ENCODE measurements around the gene NKAIN4. TPM values are rescaled to one million over a fixed set of nuclear protein-coding genes. Genes with fewer than 3 reads are reported as not detected.

Gene NKAIN4
- total and polyA plus RNA-seq, 2 donors (not counting 1 experiment from before 2014, with no cell fraction given), result not detected

DNA sequence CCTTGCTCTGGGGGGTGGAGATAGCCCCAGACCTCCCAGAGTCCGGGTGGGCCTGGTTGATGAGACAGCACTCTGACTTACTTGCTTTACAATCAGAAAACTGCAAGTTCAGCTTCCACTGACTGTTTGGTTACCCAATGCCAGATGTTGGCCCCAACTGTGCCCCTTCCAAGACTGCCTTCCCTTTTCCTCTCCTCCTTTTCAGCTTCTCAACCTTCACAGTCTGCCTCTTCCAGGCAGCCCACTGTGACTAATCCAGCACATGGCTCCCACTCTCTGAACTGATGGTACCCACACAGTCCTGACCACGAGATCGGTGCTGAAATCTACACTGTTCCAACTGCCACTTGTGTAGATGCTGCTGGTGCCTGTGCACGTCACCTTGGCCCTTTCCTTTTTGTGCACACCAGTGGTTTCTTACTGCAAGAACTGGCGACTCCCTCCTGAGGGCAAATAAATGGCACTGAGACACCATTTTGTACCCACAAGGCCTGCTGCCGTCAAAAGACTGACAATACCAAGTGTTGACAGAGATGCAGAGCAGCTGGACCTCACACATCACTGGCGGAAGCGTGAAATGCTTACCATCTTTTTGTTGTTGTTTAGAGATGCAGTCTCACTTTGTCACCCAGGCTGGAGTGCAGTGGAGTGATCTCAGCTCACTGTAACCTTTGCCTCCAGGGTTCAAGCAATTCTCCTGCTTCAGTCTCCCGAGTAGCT lies 16.5 kb upstream of the NKAIN4 start:
- Histone ChIP-seq H3K4me1 (ENCODE audit: control insufficient read depth in 2 of 2, insufficient read depth in 2 of 2, low read length in 2 of 2) (peaks cover 13 to 16% of the 10 kb centered on the region in 2 donors), H3K36me3 (replicated peaks in 1 of 2; ENCODE audit: control extremely low read depth in 1 of 2, control insufficient read depth in 1 of 2, extremely low read depth in 1 of 2, insufficient read depth in 2 of 2, low read length in 1 of 2) (no peaks in the 10 kb centered on the region), H3K4me2 (replicated peaks; ENCODE audit: low read depth, low read length, poor library complexity, severe bottlenecking) (no peak overlapping the region), H3K27ac (ENCODE audit: low read length in 2 of 2) (no peak overlapping the region), H3K9ac (ENCODE audit: low read length) (no peak overlapping the region), H4K20me1 (ENCODE audit: control insufficient read depth, insufficient read depth, low read length, poor library complexity, severe bottlenecking) (peaks cover 21% of the 10 kb centered on the region), H3K9me3 (ENCODE audit: control extremely low read depth in 1 of 3, control insufficient read depth in 2 of 3, insufficient read depth in 1 of 3, low read length in 2 of 3) (no peaks in the 10 kb centered on the region), H2AFZ (ENCODE audit: insufficient read depth, low read depth, low read length, poor library complexity, severe bottlenecking) (no peak overlapping the region), H3K79me2 (ENCODE audit: control insufficient read depth, insufficient read depth, low read length) (peaks cover 29% of the 10 kb centered on the region), H3K27me3 (replicated peaks in 1 of 4; ENCODE audit: control extremely low read depth in 1 of 4, control insufficient read depth in 3 of 4, insufficient read depth in 4 of 4, low read length in 3 of 4) (peaks cover 0 to 3% (median 0%) of the 10 kb centered on the region in 4 experiments), H3K4me3 (ENCODE audit: control extremely low read depth in 1 of 5, extremely low read depth in 1 of 5, insufficient read depth in 1 of 5, low read depth in 2 of 5, low read length in 4 of 5) (no peak overlapping the region)
- intact Hi-C loops (cut with micrococcal nuclease), result no loop called here
- ChIA-PET POLR2A (no interaction called here), CTCF (interaction anchor here (0.6 to 2.2 kb wide), 3 partner anchors 47 to 246 kb away, joined by 3 to 8 read pairs (median 3); no protein-coding TSS in a partner anchor)
- Mint-ChIP-seq H3K4me1 (peaks cover 27% of the 10 kb centered on the region), H3K9me3 (ENCODE audit: insufficient read depth) (no peaks in the 10 kb centered on the region), H3K27ac (no peak overlapping the region), H3K27me3 (peaks cover 9% of the 10 kb centered on the region), H3K4me3 (peak overlapping the region; percentile 53)
- TF ChIP-seq EZH2 (IDR thresholded peaks at IDR 0.05; ENCODE audit: borderline replicate concordance, insufficient read depth, low read depth, low read length, poor library complexity, severe bottlenecking), result no peak
- TF ChIP-seq, protein P1, sequence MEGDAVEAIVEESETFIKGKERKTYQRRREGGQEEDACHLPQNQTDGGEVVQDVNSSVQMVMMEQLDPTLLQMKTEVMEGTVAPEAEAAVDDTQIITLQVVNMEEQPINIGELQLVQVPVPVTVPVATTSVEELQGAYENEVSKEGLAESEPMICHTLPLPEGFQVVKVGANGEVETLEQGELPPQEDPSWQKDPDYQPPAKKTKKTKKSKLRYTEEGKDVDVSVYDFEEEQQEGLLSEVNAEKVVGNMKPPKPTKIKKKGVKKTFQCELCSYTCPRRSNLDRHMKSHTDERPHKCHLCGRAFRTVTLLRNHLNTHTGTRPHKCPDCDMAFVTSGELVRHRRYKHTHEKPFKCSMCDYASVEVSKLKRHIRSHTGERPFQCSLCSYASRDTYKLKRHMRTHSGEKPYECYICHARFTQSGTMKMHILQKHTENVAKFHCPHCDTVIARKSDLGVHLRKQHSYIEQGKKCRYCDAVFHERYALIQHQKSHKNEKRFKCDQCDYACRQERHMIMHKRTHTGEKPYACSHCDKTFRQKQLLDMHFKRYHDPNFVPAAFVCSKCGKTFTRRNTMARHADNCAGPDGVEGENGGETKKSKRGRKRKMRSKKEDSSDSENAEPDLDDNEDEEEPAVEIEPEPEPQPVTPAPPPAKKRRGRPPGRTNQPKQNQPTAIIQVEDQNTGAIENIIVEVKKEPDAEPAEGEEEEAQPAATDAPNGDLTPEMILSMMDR (IDR thresholded peaks at IDR 0.05), result no peak
- WGBS (ENCODE audit: insufficient coverage), result 87% methylated on average over 8 of the region's 9 CpGs
- ATAC-seq (ENCODE audit: low read depth), result no peak
- DNase-seq, result no peak

DNA sequence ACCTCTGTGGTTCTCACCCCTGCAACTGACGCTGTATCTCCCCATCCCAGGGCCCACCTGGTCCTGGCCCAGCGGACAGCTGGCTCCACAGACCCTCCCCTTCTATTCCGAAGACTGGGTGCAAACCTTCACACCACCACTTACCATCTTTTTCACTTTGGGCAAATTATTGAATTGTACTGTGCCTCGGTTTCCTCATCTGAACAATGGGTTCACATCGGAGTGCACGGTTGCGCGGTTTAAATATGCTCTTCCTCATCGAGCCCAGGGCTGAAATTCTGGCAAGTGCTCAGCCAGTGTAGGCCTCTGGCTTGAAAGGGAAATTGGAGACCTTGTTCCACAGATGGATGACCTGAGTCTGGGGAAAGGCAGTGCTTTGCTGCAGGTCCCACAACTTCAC lies 15.5 kb upstream of the NKAIN4 start:
- ATAC-seq (ENCODE audit: low read depth), result no peak
- Histone ChIP-seq H3K4me1 (ENCODE audit: control insufficient read depth in 2 of 2, insufficient read depth in 2 of 2, low read length in 2 of 2) (peaks cover 13 to 16% of the 10 kb centered on the region in 2 donors), H3K36me3 (replicated peaks in 1 of 2; ENCODE audit: control extremely low read depth in 1 of 2, control insufficient read depth in 1 of 2, extremely low read depth in 1 of 2, insufficient read depth in 2 of 2, low read length in 1 of 2) (no peaks in the 10 kb centered on the region), H4K20me1 (ENCODE audit: control insufficient read depth, insufficient read depth, low read length, poor library complexity, severe bottlenecking) (peaks cover 11% of the 10 kb centered on the region), H2AFZ (ENCODE audit: insufficient read depth, low read depth, low read length, poor library complexity, severe bottlenecking) (no peak overlapping the region), H3K27ac (ENCODE audit: low read length in 2 of 2) (no peak overlapping the region), H3K4me2 (replicated peaks; ENCODE audit: low read depth, low read length, poor library complexity, severe bottlenecking) (no peak overlapping the region), H3K9me3 (ENCODE audit: control extremely low read depth in 1 of 3, control insufficient read depth in 2 of 3, insufficient read depth in 1 of 3, low read length in 2 of 3) (no peaks in the 10 kb centered on the region), H3K79me2 (ENCODE audit: control insufficient read depth, insufficient read depth, low read length) (peaks cover 19% of the 10 kb centered on the region), H3K27me3 (replicated peaks in 1 of 4; ENCODE audit: control extremely low read depth in 1 of 4, control insufficient read depth in 3 of 4, insufficient read depth in 4 of 4, low read length in 3 of 4) (peaks cover 0 to 5% (median 0%) of the 10 kb centered on the region in 4 experiments), H3K9ac (ENCODE audit: low read length) (no peak overlapping the region), H3K4me3 (ENCODE audit: control extremely low read depth in 1 of 5, extremely low read depth in 1 of 5, insufficient read depth in 1 of 5, low read depth in 2 of 5, low read length in 4 of 5) (no peak overlapping the region)
- H3K27me3 Mint-ChIP-seq, result peaks cover 13% of the 10 kb centered on the region
- intact Hi-C loops (cut with micrococcal nuclease), result no loop called here
- no peaks in the 10 kb centered on the region for H3K9me3 Mint-ChIP-seq (ENCODE audit: insufficient read depth)
- ChIA-PET CTCF (interaction anchor here (1.1 kb wide), 1 partner anchor 47 kb away, joined by 3 read pairs; no protein-coding TSS in a partner anchor), POLR2A (no interaction called here)
- 95% methylated on average over 9 of the region's 9 CpGs for WGBS (ENCODE audit: insufficient coverage)
- peaks cover 22% of the 10 kb centered on the region for H3K4me1 Mint-ChIP-seq
- H3K27ac Mint-ChIP-seq, result no peak overlapping the region
- DNase-seq, result no peak
- TF ChIP-seq EZH2 (IDR thresholded peaks at IDR 0.05; ENCODE audit: borderline replicate concordance, insufficient read depth, low read depth, low read length, poor library complexity, severe bottlenecking), result no peak
- TF ChIP-seq, protein P1 (IDR thresholded peaks at IDR 0.05), result no peak
- peak overlapping the region; percentile 24 for H3K4me3 Mint-ChIP-seq
